GM12878 (cell line): ENCODE data around the gene SCIN. TPM values are rescaled to one million over a fixed set of nuclear protein-coding genes. Genes with fewer than 3 reads are reported as not detected.
"Not testable (repeated sequence)": the region's sequence is repeated elsewhere in the genome, so short reads cannot be mapped to it uniquely, and the experiment has no call there.

Source experiments
- ATAC-seq: fragments of 200-7000 bp; cut with Tn5 transposase; 3 replicates; pipeline ENCODE4 v1.9.1; 2020; ENCODE audit warnings: mild to moderate bottlenecking, moderate library complexity
- BruUV-seq: library from RNA; stranded (reverse); fragments of 400-500 nt; replicated peaks from 2 replicates; lab custom pipeline; 2021; lab: Mats Ljungman, UMichigan
- CTCF ChIA-PET: fragments of 300-600 bp; sonication (Branson Sonifier 250); formaldehyde crosslinking; extraction: SDS; loops from one replicate; lab custom pipeline; 2021; ENCODE audit warnings: inconsistent platforms; lab: Yijun Ruan, JAX
- POLR2A ChIA-PET: fragments of 350-600 bp; formaldehyde crosslinking; extraction: SDS; loops from one replicate; lab custom pipeline; 2021; ENCODE audit warnings: inconsistent platforms; lab: Charles Lee
- RAD21 ChIA-PET: fragments of 300-600 bp; sonication (Branson Sonifier 250); formaldehyde crosslinking; loops from one replicate; lab custom pipeline; 2023; ENCODE audit warnings: antibody characterized with exemption; ENCODE audit not compliant: unreplicated experiment; lab: Charles Lee
- SMC1A ChIA-PET: fragments of 300-600 bp; sonication (Branson Sonifier 250); formaldehyde crosslinking; loops from one replicate; lab custom pipeline; 2023; ENCODE audit not compliant: unreplicated experiment, uncharacterized antibody; lab: Charles Lee
- DNase-seq: peaks from one replicate; pipeline ENCODE4 v3.0.0-alpha.2; 2011; ENCODE audit warnings: low read depth, low spot score
- FAIRE-seq: peaks from 3 replicates; lab custom pipeline; 2011; peaks lifted over from hg19 to GRCh38; lab: Jason Lieb, UNC
- H2AFZ ChIP-seq: 2 replicates; pipeline ENCODE4 v1.6.0; 2011; ENCODE audit warnings: low read depth, low read length, control low read depth; ENCODE audit not compliant: control insufficient read depth
- H3K27ac ChIP-seq: 2 replicates; pipeline ENCODE4 v1.5.1; 2011; ENCODE audit warnings: control low read depth; ENCODE audit not compliant: control insufficient read depth, insufficient read depth
- H3K27me3 ChIP-seq, 2 experiments: replicated peaks in 1 of 2; 2 replicates each; pipeline versions ENCODE4 v1.6.0 to v1.6.1; 2011; ENCODE audit warnings: low read length in 1 of 2; ENCODE audit not compliant: control insufficient read depth in 2 of 2, insufficient read depth in 2 of 2
- H3K36me3 ChIP-seq, 2 experiments: 2 replicates each; pipeline ENCODE4 v1.5.1; 2011; ENCODE audit warnings: low read length in 1 of 2; ENCODE audit not compliant: control insufficient read depth in 2 of 2, insufficient read depth in 2 of 2
- H3K4me1 ChIP-seq: 2 replicates; pipeline ENCODE4 v1.6.1; 2011; ENCODE audit warnings: mild to moderate bottlenecking, low read length, moderate library complexity, mixed read lengths; ENCODE audit not compliant: control insufficient read depth, insufficient read depth
- H3K4me2 ChIP-seq: 2 replicates; pipeline ENCODE4 v1.6.0; 2011; ENCODE audit warnings: control low read depth; ENCODE audit not compliant: control insufficient read depth, insufficient read depth
- H3K4me3 ChIP-seq: fragments of 200-600 bp; sonication (generic); 2 replicates; pipeline ENCODE4 v1.5.1; 2016
- H3K79me2 ChIP-seq: 2 replicates; pipeline ENCODE4 v1.6.0; 2011; ENCODE audit warnings: low read length; ENCODE audit not compliant: control insufficient read depth, insufficient read depth
- H3K9ac ChIP-seq: 2 replicates; pipeline ENCODE4 v1.8.0; 2011; ENCODE audit warnings: low read length, control low read depth, mixed read lengths; ENCODE audit not compliant: control insufficient read depth, insufficient read depth
- H3K9me3 ChIP-seq: replicated peaks from 3 replicates; pipeline ENCODE4 v1.5.1; 2011; ENCODE audit warnings: mild to moderate bottlenecking, low read length; ENCODE audit not compliant: control insufficient read depth, insufficient read depth
- H4K20me1 ChIP-seq: 2 replicates; pipeline ENCODE4 v1.6.0; 2011; ENCODE audit not compliant: control insufficient read depth, insufficient read depth
- EZH2 ChIP-seq: IDR thresholded peaks from 2 replicates; pipeline ENCODE4 v1.6.1; 2012; ENCODE audit warnings: low read depth, mild to moderate bottlenecking, control low read depth, inconsistent platforms, low read length, borderline replicate concordance; ENCODE audit not compliant: control insufficient read depth
- NKRF ChIP-seq: fragments of 450-650 bp; conservative IDR thresholded peaks from 2 replicates; pipeline ENCODE4 v1.6.1; 2017; ENCODE audit warnings: mild to moderate bottlenecking, moderate library complexity
- PAX5 ChIP-seq: IDR thresholded peaks from 2 replicates; pipeline ENCODE4 v1.6.1; 2011; ENCODE audit warnings: low read depth, low read length, borderline replicate concordance
- PML ChIP-seq: IDR thresholded peaks from 2 replicates; pipeline ENCODE4 v1.6.1; 2012; ENCODE audit warnings: low read length, inconsistent platforms
- RCOR1 ChIP-seq: conservative IDR thresholded peaks from 2 replicates; pipeline ENCODE4 v1.6.1; 2012; ENCODE audit warnings: low read depth, low read length, improper control_type of control experiment
- RELA ChIP-seq: fragments of 450-650 bp; IDR thresholded peaks from 2 replicates; pipeline ENCODE4 v1.8.0; 2014; ENCODE audit warnings: borderline replicate concordance; ENCODE audit not compliant: partially characterized antibody
- SIX5 ChIP-seq: IDR thresholded peaks from 2 replicates; pipeline ENCODE4 v1.6.1; 2011; ENCODE audit warnings: mild to moderate bottlenecking, low read depth, low read length, moderate library complexity; ENCODE audit not compliant: severe bottlenecking
- SMC3 ChIP-seq: IDR thresholded peaks from 2 replicates; pipeline ENCODE4 v1.6.1; 2011; ENCODE audit warnings: low read length, improper control_type of control experiment, borderline replicate concordance
- ZBTB4 ChIP-seq: fragments of 450-650 bp; formaldehyde crosslinking; IDR thresholded peaks from 2 replicates; pipeline ENCODE4 v1.4.0; 2022; ENCODE audit warnings: mild to moderate bottlenecking, moderate library complexity
- WGBS: methylation state at CpG from one replicate; pipeline ENCODE4 v1.1.6; 2016; ENCODE audit warnings: low lambda C conversion rate; ENCODE audit not compliant: insufficient replicate concordance, insufficient coverage; ENCODE audit errors: missing lambda C conversion rate; 5-methylcytosine and 5-hydroxymethylcytosine counted together
- in situ Hi-C: fragments of 300-500 bp; cut with MboI; formaldehyde crosslinking; loops from 9 replicates; pipeline ENCODE4 v1.14.3; 2018; ENCODE audit warnings: mixed read lengths
- intact Hi-C: fragments of 100-400 bp; cut with micrococcal nuclease; formaldehyde crosslinking; loops from one replicate; pipeline ENCODE4 v1.14.2; 2022; ENCODE audit not compliant: unreplicated experiment
- polyA plus RNA-seq, 11 experiments: library from polyadenylated mRNA; depleted of rRNA in 4 of 11; unstranded in 6 of 11; stranded (reverse) in 5 of 11; fragments of >200 nt; fragmentation: Nextera tagmentation in 4 of 11; fragmentation: Illumina TruSeq in 1 of 11; extraction: Ambion mirVana in 4 of 11; extraction: Trizol in 1 of 11; gene quantifications; 1 replicate in 1 of 11; 2 replicates in 10 of 11; pipeline versions ENCODE4 v1.2.1 to v1.2.3, GENCODE V29; 2011 to 2016; ENCODE audit warnings: inconsistent platforms in 2 of 11, missing spikeins in 2 of 11, low read depth in 1 of 11
- total RNA-seq, 4 experiments: library from RNA; depleted of rRNA in 3 of 4; stranded (reverse); fragments of >200 nt in 3 of 4; fragmentation: Illumina TruSeq in 1 of 4; extraction: Trizol in 1 of 4; gene quantifications; 2 replicates each; pipeline versions ENCODE4 v1.2.1 to v1.2.3, GENCODE V29; 2013 to 2021

SCIN gene
- total and polyA plus RNA-seq, 10 of the 15 experiments (the other 5 are each of a cell fraction or from before 2014, with no cell fraction given), result 0.23 to 2.1 (median 1.0) TPM

GRCh38 chr7:12556139-12556792 is 14.3 kb upstream of the SCIN start:
- H3K27ac ChIP-seq, in situ Hi-C loops, H3K9ac ChIP-seq, RAD21 ChIA-PET, H3K4me1 ChIP-seq, H3K79me2 ChIP-seq, H3K4me3 ChIP-seq, H3K4me2 ChIP-seq, H2AFZ ChIP-seq, H4K20me1 ChIP-seq, H3K36me3 ChIP-seq, SMC1A ChIA-PET, POLR2A ChIA-PET, ATAC-seq, BruUV-seq, H3K9me3 ChIP-seq, intact Hi-C loops, FAIRE-seq, H3K27me3 ChIP-seq, DNase-seq: not testable (repeated sequence)
- CTCF ChIA-PET, result interaction anchor here (1.0 kb wide), 1 partner anchor 31 kb away, joined by 4 read pairs; no protein-coding TSS in a partner anchor
- 91% methylated on average over 27 of the region's 60 CpGs for WGBS

GRCh38 chr7:12557282-12557681 is 13.2 kb upstream of the SCIN start:
- WGBS, result 71% methylated on average over 7 of the region's 7 CpGs
- POLR2A ChIA-PET, result no interaction called here
- H3K9ac ChIP-seq, result no peak overlapping the region
- H3K36me3 ChIP-seq, result no peaks in the 10 kb centered on the region
- no peak overlapping the region for H3K4me3 ChIP-seq
- H3K27me3 ChIP-seq, result no peaks in the 10 kb centered on the region
- H3K9me3 ChIP-seq, result no peaks in the 10 kb centered on the region
- DNase-seq, result no peak
- BruUV-seq, result no TSS peak
- no peak overlapping the region for H3K4me2 ChIP-seq
- intact Hi-C loops (no loop called here), in situ Hi-C loops (no loop called here)
- RAD21 ChIA-PET, result no interaction called here
- no peak overlapping the region for H3K27ac ChIP-seq
- no peaks in the 10 kb centered on the region for H3K4me1 ChIP-seq
- SMC1A ChIA-PET, result interaction anchor here (0.9 kb wide), 1 partner anchor 22 kb away, joined by 4 read pairs; no protein-coding TSS in a partner anchor
- no peak for FAIRE-seq
- no peaks in the 10 kb centered on the region for H4K20me1 ChIP-seq
- no peak overlapping the region for H2AFZ ChIP-seq
- no peak for ATAC-seq
- H3K79me2 ChIP-seq, result no peaks in the 10 kb centered on the region
- CTCF ChIA-PET, result interaction anchor here (1.1 to 1.8 kb wide), 2 partner anchors 9 to 32 kb away, joined by 3 to 4 read pairs; no protein-coding TSS in a partner anchor
- TF ChIP-seq SIX5 (no peak), EZH2 (no peak), SMC3 (no peak), NKRF (no peak), PML (no peak), RELA (no peak), PAX5 (no peak), ZBTB4 (CRISPR knock-in tag) (no peak), RCOR1 (no peak)
